22Rv1 (cell line): ENCODE results near the gene THOC5.

Experiments used
- H3K27ac ChIP-seq: fragments of 450-650 bp; 2 replicates; pipeline ENCODE4 v1.5.1; 2017
- CTCF ChIP-seq: fragments of 450-650 bp; IDR thresholded peaks from 2 replicates; pipeline ENCODE4 v1.5.1; 2017; ENCODE audit warnings: mild to moderate bottlenecking
- ZFX ChIP-seq: fragments of 450-650 bp; IDR thresholded peaks from 2 replicates; pipeline ENCODE4 v1.6.1; 2017; ENCODE audit warnings: antibody characterized with exemption, borderline replicate concordance

The THOC5 gene

GRCh38 chr22:29584975-29585374 lies 31.4 kb upstream of the THOC5 start:
- no peak for TF ChIP-seq ZFX
- no peak for TF ChIP-seq CTCF
- H3K27ac ChIP-seq = no peak overlapping the region

- peak overlapping the region; percentile 80 for H3K27ac ChIP-seq
These were observed 28.2 kb upstream of the THOC5 start for GRCh38 chr22:29581799-29582198.

GRCh38 chr22:29580200-29580810 lies 26.7 kb upstream of the THOC5 start:
- no peak for TF ChIP-seq ZFX
- TF ChIP-seq CTCF = no peak
- H3K27ac ChIP-seq = peak overlapping the region; percentile 80

More at GRCh38 chr22:29581799-29582198, 28.2 kb upstream of the THOC5 start:
- TF ChIP-seq CTCF = no peak
- TF ChIP-seq ZFX = no peak

- no peak overlapping the region for H3K27ac ChIP-seq
- TF ChIP-seq ZFX (no peak), CTCF (no peak)
These were observed 25.1 kb upstream of the THOC5 start for GRCh38 chr22:29578462-29579200.

GRCh38 chr22:29574762-29575450 lies 21.3 kb upstream of the THOC5 start:
- H3K27ac ChIP-seq = no peak overlapping the region
- TF ChIP-seq ZFX (no peak), CTCF (no peak)

- no peak overlapping the region for H3K27ac ChIP-seq
- TF ChIP-seq ZFX (no peak), CTCF (no peak)
These were observed 17.5 kb upstream of the THOC5 start for GRCh38 chr22:29570912-29571549.
